HEK293 (cell line): ENCODE measurements around the gene BLMH.

Source experiments
- CTCF ChIA-PET: fragments of 350-600 bp; formaldehyde crosslinking; extraction: SDS; loops from one replicate; lab custom pipeline; 2021; ENCODE audit warnings: antibody characterized with exemption; lab: Yijun Ruan, JAX
- POLR2A ChIA-PET: fragments of 300-600 bp; formaldehyde crosslinking; extraction: SDS; loops from one replicate; lab custom pipeline; 2020; ENCODE audit warnings: antibody characterized with exemption, inconsistent platforms; lab: Yijun Ruan, JAX
- H3K27ac ChIP-seq: fragments of 200-500 bp; sonication (Bioruptor generic); 2 replicates; pipeline ENCODE4 v1.5.1; 2014; ENCODE audit warnings: low read depth, low read length, control low read depth, inconsistent platforms; ENCODE audit errors: extremely low read depth
- H3K36me3 ChIP-seq, 2 experiments: fragments of 200-500 bp in 1 of 2; sonication (Bioruptor generic) in 1 of 2; 1 replicate in 1 of 2; 2 replicates in 1 of 2; pipeline ENCODE4 v1.5.1; 2014 to 2017; ENCODE audit warnings: inconsistent platforms in 2 of 2, low read length in 2 of 2; ENCODE audit not compliant: control insufficient read depth in 2 of 2, insufficient read depth in 1 of 2
- H3K4me1 ChIP-seq: fragments of 200-500 bp; sonication (Bioruptor generic); 2 replicates; pipeline ENCODE4 v1.5.1; 2014; ENCODE audit warnings: mild to moderate bottlenecking, low read length, inconsistent platforms; ENCODE audit not compliant: control insufficient read depth, insufficient read depth
- H3K4me3 ChIP-seq: 2 replicates; pipeline ENCODE4 v1.5.1; 2011; ENCODE audit warnings: low read depth, mild to moderate bottlenecking, control low read depth, low read length, moderate library complexity
- H3K9me3 ChIP-seq: fragments of 200-500 bp; sonication (Bioruptor generic); 2 replicates; pipeline ENCODE4 v1.5.1; 2014; ENCODE audit warnings: low read depth, low read length, inconsistent platforms; ENCODE audit not compliant: control insufficient read depth, insufficient read depth
- ATF2 ChIP-seq: fragments of 450-650 bp; formaldehyde crosslinking; IDR thresholded peaks from 2 replicates; pipeline ENCODE4 v1.5.1; 2016; ENCODE audit warnings: missing biosample characterization, missing genetic modification characterization, low read depth
- BCL11B ChIP-seq: fragments of 450-650 bp; formaldehyde crosslinking; IDR thresholded peaks from 2 replicates; pipeline ENCODE4 v1.5.1; 2016; ENCODE audit warnings: low read depth, missing biosample characterization, missing genetic modification characterization
- FEZF1 ChIP-seq: fragments of 450-650 bp; formaldehyde crosslinking; IDR thresholded peaks from 2 replicates; pipeline ENCODE4 v1.5.1; 2016; ENCODE audit warnings: missing biosample characterization, missing genetic modification characterization
- GLI2 ChIP-seq: fragments of 450-650 bp; formaldehyde crosslinking; IDR thresholded peaks from 2 replicates; pipeline ENCODE4; 2017; ENCODE audit warnings: missing biosample characterization, missing genetic modification characterization, low read depth, borderline replicate concordance
- GLIS1 ChIP-seq: fragments of 450-650 bp; formaldehyde crosslinking; IDR thresholded peaks from 2 replicates; pipeline ENCODE4 v1.5.1; 2016; ENCODE audit warnings: missing biosample characterization, missing genetic modification characterization
- INSM2 ChIP-seq: fragments of 450-650 bp; formaldehyde crosslinking; IDR thresholded peaks from 2 replicates; pipeline ENCODE4 v1.5.1; 2016; ENCODE audit warnings: missing biosample characterization, missing genetic modification characterization
- ZBTB7A ChIP-seq: fragments of 450-650 bp; formaldehyde crosslinking; IDR thresholded peaks from 2 replicates; pipeline ENCODE4 v1.5.1; 2016; ENCODE audit warnings: low read depth, missing biosample characterization, missing genetic modification characterization
- ZNF121 ChIP-seq: fragments of 450-650 bp; formaldehyde crosslinking; IDR thresholded peaks from 2 replicates; pipeline ENCODE4 v1.5.1; 2016; ENCODE audit warnings: missing biosample characterization, missing genetic modification characterization
- ZNF155 ChIP-seq: fragments of 450-650 bp; formaldehyde crosslinking; IDR thresholded peaks from 2 replicates; pipeline ENCODE4 v1.5.1; 2016; ENCODE audit warnings: missing biosample characterization, missing genetic modification characterization
- ZNF169 ChIP-seq: fragments of 450-650 bp; formaldehyde crosslinking; IDR thresholded peaks from 2 replicates; pipeline ENCODE4 v1.5.1; 2016; ENCODE audit warnings: missing biosample characterization, missing genetic modification characterization
- ZNF174 ChIP-seq: fragments of 450-650 bp; formaldehyde crosslinking; IDR thresholded peaks from 2 replicates; pipeline ENCODE4 v1.5.0; 2017; ENCODE audit warnings: missing biosample characterization, mild to moderate bottlenecking, missing genetic modification characterization
- ZNF18 ChIP-seq: fragments of 450-650 bp; formaldehyde crosslinking; IDR thresholded peaks from 2 replicates; pipeline ENCODE4 v1.5.1; 2016; ENCODE audit warnings: missing biosample characterization, missing genetic modification characterization
- ZNF184 ChIP-seq: fragments of 450-650 bp; IDR thresholded peaks from 2 replicates; pipeline ENCODE4 v1.5.1; 2018; ENCODE audit warnings: missing biosample characterization, mild to moderate bottlenecking, missing genetic modification characterization
- ZNF221 ChIP-seq: fragments of 450-650 bp; formaldehyde crosslinking; IDR thresholded peaks from 2 replicates; pipeline ENCODE4 v1.5.1; 2017; ENCODE audit warnings: missing biosample characterization, missing genetic modification characterization, borderline replicate concordance
- ZNF266 ChIP-seq: fragments of 450-650 bp; formaldehyde crosslinking; IDR thresholded peaks from 2 replicates; pipeline ENCODE4 v1.5.1; 2016; ENCODE audit warnings: missing biosample characterization, missing genetic modification characterization, low read depth
- ZNF514 ChIP-seq: fragments of 450-650 bp; formaldehyde crosslinking; IDR thresholded peaks from 2 replicates; pipeline ENCODE4 v1.5.1; 2016; ENCODE audit warnings: missing biosample characterization, missing genetic modification characterization
- ZNF610 ChIP-seq: fragments of 450-650 bp; formaldehyde crosslinking; IDR thresholded peaks from 2 replicates; pipeline ENCODE4 v1.5.1; 2016; ENCODE audit warnings: missing biosample characterization, missing genetic modification characterization, borderline replicate concordance
- ZNF623 ChIP-seq: fragments of 450-650 bp; formaldehyde crosslinking; IDR thresholded peaks from 2 replicates; pipeline ENCODE4 v1.5.1; 2016; ENCODE audit warnings: missing biosample characterization, missing genetic modification characterization
- ZNF692 ChIP-seq: fragments of 450-650 bp; formaldehyde crosslinking; IDR thresholded peaks from 2 replicates; pipeline ENCODE4 v1.5.1; 2016; ENCODE audit warnings: missing biosample characterization, missing genetic modification characterization
- ZNF701 ChIP-seq: fragments of 450-650 bp; formaldehyde crosslinking; IDR thresholded peaks from 2 replicates; pipeline ENCODE4 v1.5.1; 2016; ENCODE audit warnings: missing biosample characterization, missing genetic modification characterization
- ZNF704 ChIP-seq: fragments of 450-650 bp; formaldehyde crosslinking; IDR thresholded peaks from 2 replicates; pipeline ENCODE4 v1.5.1; 2016; ENCODE audit warnings: missing biosample characterization, missing genetic modification characterization
- ZNF76 ChIP-seq: fragments of 450-650 bp; formaldehyde crosslinking; IDR thresholded peaks from 2 replicates; pipeline ENCODE4; 2016; ENCODE audit warnings: low read depth, missing biosample characterization, missing genetic modification characterization, borderline replicate concordance
- ZSCAN23 ChIP-seq: fragments of 450-650 bp; formaldehyde crosslinking; IDR thresholded peaks from 2 replicates; pipeline ENCODE4 v1.5.1; 2016; ENCODE audit warnings: missing biosample characterization, missing genetic modification characterization
- ZSCAN5A ChIP-seq: fragments of 450-650 bp; formaldehyde crosslinking; IDR thresholded peaks from 2 replicates; pipeline ENCODE4 v1.5.1; 2016; ENCODE audit warnings: missing biosample characterization, missing genetic modification characterization

Gene BLMH

GRCh38 chr17:30243002-30243401 is 48.7 kb downstream of the BLMH start:
- TF ChIP-seq ATF2 (tag by site-specific recombination), result no peak
- TF ChIP-seq ZNF121, result no peak
- TF ChIP-seq ZNF221, result no peak
- no peak for TF ChIP-seq ZNF692 (tag by site-specific recombination)
- TF ChIP-seq ZNF704 (tag by site-specific recombination), result no peak
- no peak for TF ChIP-seq BCL11B (tag by site-specific recombination)
- no peak for TF ChIP-seq ZBTB7A (tag by site-specific recombination)
- TF ChIP-seq ZNF610 (tag by site-specific recombination), result no peak
- POLR2A ChIA-PET, result no interaction called here

GRCh38 chr17:30241051-30241450 is 50.7 kb downstream of the BLMH start:
- CTCF ChIA-PET, result interaction anchor here (0.5 kb wide), 1 partner anchor 236 kb away, joined by 3 read pairs; the partner anchor contains the start of gene GOSR1
- Histone ChIP-seq H3K4me1 (no peaks in the 10 kb centered on the region), H3K27ac (no peak overlapping the region), H3K9me3 (no peaks in the 10 kb centered on the region), H3K4me3 (no peak overlapping the region), H3K36me3 (no peaks in the 10 kb centered on the region)
- TF ChIP-seq GLI2 (tag by site-specific recombination), result no peak
- TF ChIP-seq ZNF174, result no peak
- no peak for TF ChIP-seq ZSCAN23 (tag by site-specific recombination)
- TF ChIP-seq ZNF184 (tag by site-specific recombination), result no peak
- no peak for TF ChIP-seq ZNF155 (tag by site-specific recombination)
- TF ChIP-seq ZNF169 (tag by site-specific recombination), result no peak
- no peak for TF ChIP-seq GLIS1 (tag by site-specific recombination)
- TF ChIP-seq ZNF514 (tag by site-specific recombination), result no peak
- no peak for TF ChIP-seq ZNF76 (tag by site-specific recombination)
- no peak for TF ChIP-seq FEZF1 (tag by site-specific recombination)
- no peak for TF ChIP-seq ZNF266 (tag by site-specific recombination)
- TF ChIP-seq ZNF18 (tag by site-specific recombination), result no peak
- TF ChIP-seq INSM2 (tag by site-specific recombination), result no peak
- TF ChIP-seq ZSCAN5A (tag by site-specific recombination), result no peak
- no peak for TF ChIP-seq ZNF623 (tag by site-specific recombination)
- no peak for TF ChIP-seq ZNF701 (tag by site-specific recombination)
- POLR2A ChIA-PET, result no interaction called here

More at GRCh38 chr17:30243002-30243401, 48.7 kb downstream of the BLMH start:
- CTCF ChIA-PET, result no interaction called here
- Histone ChIP-seq H3K27ac (no peak overlapping the region), H3K4me3 (no peak overlapping the region), H3K4me1 (no peaks in the 10 kb centered on the region), H3K36me3 (peaks cover 11 to 12% of the 10 kb centered on the region in 2 experiments; a peak in 2 of 3 replicates), H3K9me3 (no peaks in the 10 kb centered on the region)
